Activated CD4-positive, alpha-beta memory T cell treated with anti-CD3 and anti-CD28 coated beads, Interleukin-2, amount 10 ng/mL, durations not matched to agents 7 days and 5 days (primary cell): ENCODE results near the gene HPCAL1. TPM values are rescaled to one million over a fixed set of nuclear protein-coding genes. Genes with fewer than 3 reads are reported as not detected.

Experiments
- CTCF ChIA-PET: fragments of 350-600 bp; sonication (Branson Sonifier 250); formaldehyde crosslinking; loops from one replicate; lab custom pipeline; 2021; ENCODE audit warnings: antibody characterized with exemption, inconsistent platforms; lab: Charles Lee
- POLR2A ChIA-PET: fragments of 350-600 bp; sonication (Branson Sonifier 250); formaldehyde crosslinking; loops from one replicate; lab custom pipeline; 2021; ENCODE audit warnings: antibody characterized with exemption; lab: Charles Lee
- DNase-seq: peaks from one replicate; pipeline ENCODE4 v3.0.0-alpha.2; 2020
- H3K27ac Mint-ChIP-seq: one replicate; pipeline ENCODE4 v1.8.0; 2021; ENCODE audit warnings: mild to moderate bottlenecking, mixed read lengths
- H3K27me3 Mint-ChIP-seq: one replicate; pipeline ENCODE4 v1.8.0; 2021; ENCODE audit warnings: mixed read lengths
- H3K36me3 Mint-ChIP-seq: one replicate; pipeline ENCODE4 v1.8.0; 2021; ENCODE audit warnings: low read depth, mixed read lengths
- H3K4me1 Mint-ChIP-seq: one replicate; pipeline ENCODE4 v1.8.0; 2021; ENCODE audit warnings: mixed read lengths
- H3K4me3 Mint-ChIP-seq: one replicate; pipeline ENCODE4 v1.8.0; 2021; ENCODE audit warnings: mild to moderate bottlenecking, mixed read lengths
- H3K9me3 Mint-ChIP-seq: one replicate; pipeline ENCODE4 v1.8.0; 2021; ENCODE audit warnings: mixed read lengths
- total RNA-seq, 2 experiments: library from RNA; stranded (reverse); gene quantifications; one replicate each; pipeline ENCODE4 v1.2.3, GENCODE V29; 2021

Gene HPCAL1
- total RNA-seq, 2 experiments from 2014 or later: 70.0 to 71.4 TPM

DNA sequence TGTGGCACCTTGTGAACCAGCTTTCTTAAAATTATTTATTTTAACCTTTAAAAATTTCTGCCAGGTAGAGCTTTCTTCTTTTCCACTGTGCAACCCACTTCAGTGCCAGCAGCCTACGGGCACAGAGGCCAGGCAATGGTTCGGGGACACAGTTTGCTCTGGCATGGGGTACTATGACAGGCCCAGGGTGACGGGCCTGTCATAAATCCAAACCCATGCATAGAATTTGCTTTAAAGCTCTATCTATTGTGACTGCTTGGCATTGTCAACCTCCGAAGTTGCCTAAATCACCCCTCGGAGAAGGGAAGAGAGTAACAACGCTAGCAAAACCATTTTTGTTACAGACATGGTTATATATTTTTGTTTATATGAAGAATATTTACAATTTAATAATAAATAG, 143.9 kb downstream of the HPCAL1 start:
- POLR2A ChIA-PET: interaction anchor here (0.8 to 5.5 kb wide), 21 partner anchors 7 to 321 kb away, joined by 3 to 58 read pairs (median 5); partner anchors contain the start of genes HPCAL1, NOL10 and RRM2
- Mint-ChIP-seq H3K4me3 (peak overlapping the region; percentile 69), H3K27ac (no peak overlapping the region), H3K9me3 (no peaks in the 10 kb centered on the region), H3K4me1 (peaks cover 61% of the 10 kb centered on the region), H3K27me3 (no peaks in the 10 kb centered on the region), H3K36me3 (peaks cover 36% of the 10 kb centered on the region)
- no peak for DNase-seq
- CTCF ChIA-PET: interaction anchor here (0.8 to 4.6 kb wide), 9 partner anchors 11 to 374 kb away, joined by 3 to 38 read pairs (median 6); no protein-coding TSS in a partner anchor

DNA sequence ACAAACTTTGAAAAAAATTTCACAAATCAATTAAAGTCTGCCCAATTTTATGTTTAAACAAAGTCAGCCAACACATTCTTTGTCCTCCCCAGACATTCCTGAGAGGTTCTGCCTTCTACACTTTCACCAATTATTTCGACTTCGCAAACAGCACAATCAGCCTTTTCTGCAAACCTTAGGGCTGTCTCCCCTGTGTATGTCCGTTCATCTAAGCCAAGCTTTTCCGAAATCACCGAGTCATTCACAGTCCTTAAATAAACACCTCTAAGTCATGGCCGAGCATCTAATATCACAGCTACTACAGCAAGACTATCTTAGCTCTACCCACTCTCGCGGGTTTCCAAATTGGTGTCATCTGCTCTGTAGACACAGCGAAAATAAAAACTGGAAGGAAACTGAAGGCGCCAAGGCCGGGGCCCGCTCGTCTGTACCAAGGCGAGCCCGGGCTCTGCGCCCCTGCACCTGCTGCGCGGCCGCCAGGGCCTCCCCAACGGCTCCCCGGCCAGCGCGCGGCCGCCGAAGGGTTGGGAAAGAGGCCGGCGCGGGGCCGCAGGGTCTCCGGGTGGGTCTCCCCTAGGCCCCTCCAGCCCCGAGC, 144.7 kb downstream of the HPCAL1 start:
- H3K4me3 Mint-ChIP-seq: peak overlapping the region; percentile 85
- no peaks in the 10 kb centered on the region for H3K27me3 Mint-ChIP-seq
- H3K9me3 Mint-ChIP-seq: no peaks in the 10 kb centered on the region
- H3K36me3 Mint-ChIP-seq: peaks cover 28% of the 10 kb centered on the region
- CTCF ChIA-PET: interaction anchor here (0.7 to 4.6 kb wide), 15 partner anchors 12 to 375 kb away, joined by 3 to 38 read pairs (median 6); partner anchors contain the start of gene HPCAL1
- DNase-seq: no peak
- POLR2A ChIA-PET: interaction anchor here (0.6 to 5.5 kb wide), 33 partner anchors 8 to 892 kb away, joined by 3 to 58 read pairs (median 6); partner anchors contain the start of genes ADAM17, HPCAL1, NOL10 and RRM2
- H3K27ac Mint-ChIP-seq: peak overlapping the region; percentile 82
- H3K4me1 Mint-ChIP-seq: peaks cover 56% of the 10 kb centered on the region

DNA sequence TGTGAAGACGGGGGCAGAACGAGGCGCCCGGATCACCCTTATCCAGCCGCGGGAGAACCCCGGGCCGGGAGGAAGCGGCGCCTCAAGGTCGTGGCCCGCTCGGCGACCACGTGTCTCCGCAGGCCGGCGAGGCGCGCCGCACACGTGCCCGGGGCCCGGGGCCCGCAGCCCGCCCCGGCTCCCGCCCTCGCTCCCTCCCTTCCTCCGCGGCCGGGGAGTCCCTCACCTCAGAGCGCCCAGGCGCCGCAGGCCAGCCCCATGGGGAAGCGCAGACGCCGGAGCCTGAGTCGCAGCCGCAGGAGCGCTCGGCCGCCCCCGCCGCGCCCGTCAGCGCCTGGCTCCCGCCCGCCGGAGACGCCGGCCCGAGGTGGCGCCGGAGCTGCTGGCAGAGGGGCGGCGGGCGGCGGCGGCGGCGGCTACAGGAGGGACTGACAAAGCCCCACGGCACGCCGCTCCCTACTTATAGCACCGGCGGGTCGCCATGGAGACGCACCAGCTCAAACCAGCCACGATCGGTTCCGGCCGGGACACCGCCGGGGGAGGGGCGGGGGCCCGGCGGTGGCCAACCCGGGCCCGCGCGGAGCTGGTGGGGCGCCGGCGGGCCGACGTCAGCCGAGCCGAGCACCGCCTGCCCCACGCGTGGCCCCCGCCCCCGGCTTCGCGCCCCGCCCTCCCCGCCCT, 145.3 kb downstream of the HPCAL1 start, which contains the start of gene ODC1:
TSS of gene ODC1 (minus strand) at position 433 of the 681 bp plus-strand sequence. CDS start 3,295 bp downstream, outside the sequence.
- CTCF ChIA-PET: interaction anchor here (0.7 to 4.6 kb wide), 13 partner anchors 13 to 376 kb away, joined by 3 to 38 read pairs (median 6); partner anchors contain the start of gene HPCAL1
- peaks cover 55% of the 10 kb centered on the region for H3K4me1 Mint-ChIP-seq
- DNase-seq: peak; percentile 96
- H3K27me3 Mint-ChIP-seq: no peaks in the 10 kb centered on the region
- no peaks in the 10 kb centered on the region for H3K9me3 Mint-ChIP-seq
- peak within 1 kb of the TSS; percentile 85 for H3K4me3 Mint-ChIP-seq
- H3K36me3 Mint-ChIP-seq: peaks cover 23% of the 10 kb centered on the region
- H3K27ac Mint-ChIP-seq: peak within 1 kb of the TSS; percentile 82
- POLR2A ChIA-PET: interaction anchor here (0.7 to 5.5 kb wide), 36 partner anchors 8 to 974 kb away, joined by 3 to 58 read pairs (median 5); partner anchors contain the start of genes ADAM17, HPCAL1, NOL10 and RRM2

DNA sequence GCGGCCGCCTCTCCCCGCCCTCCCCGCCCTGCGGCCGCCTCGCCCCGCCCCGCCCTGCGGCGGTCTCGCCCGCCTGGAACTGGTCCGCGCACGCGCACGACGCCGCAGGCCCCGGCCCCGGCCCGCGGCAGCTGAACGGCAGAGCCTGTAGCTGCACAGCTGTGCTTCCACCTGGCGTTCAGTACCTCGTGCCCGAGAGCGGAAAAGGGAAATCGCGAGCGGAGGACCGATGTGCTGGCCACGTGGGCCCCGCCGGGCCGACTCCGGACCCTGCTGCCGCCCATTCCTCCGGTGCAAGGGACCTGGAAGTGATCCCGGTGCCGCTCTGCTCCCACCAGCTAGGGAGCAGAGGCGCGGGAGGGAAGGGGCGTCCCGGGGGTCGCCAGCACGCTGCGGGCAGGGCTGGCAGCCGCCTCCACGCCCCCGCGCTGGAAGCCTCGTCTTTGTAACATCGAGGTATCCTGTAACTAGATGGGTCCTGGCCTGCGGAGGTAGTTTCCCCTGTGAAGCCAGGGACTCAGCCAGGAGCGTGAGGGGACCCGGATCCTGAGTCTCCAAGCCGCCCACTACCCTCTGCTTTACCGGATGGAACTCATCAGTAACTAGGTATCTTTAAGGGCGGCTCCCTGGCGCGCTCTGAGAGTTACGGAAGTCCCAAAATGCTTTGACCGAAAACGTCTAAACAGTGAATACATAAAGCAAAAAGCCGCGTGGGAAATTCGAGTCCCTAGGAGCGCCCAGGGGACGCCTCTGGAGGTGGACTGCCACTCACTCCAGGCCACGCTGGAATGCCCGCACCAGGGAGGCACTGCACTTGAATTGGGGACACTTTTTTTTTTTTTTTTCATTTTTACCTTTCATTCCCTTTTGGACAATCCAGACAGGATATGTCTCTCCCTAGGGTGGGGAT, 146.1 kb downstream of the HPCAL1 start:
- POLR2A ChIA-PET: interaction anchor here (0.7 to 5.5 kb wide), 31 partner anchors 9 to 975 kb away, joined by 3 to 58 read pairs (median 5); partner anchors contain the start of genes ADAM17, HPCAL1, NOL10 and RRM2
- Mint-ChIP-seq H3K4me1 (peaks cover 52% of the 10 kb centered on the region), H3K27ac (peak overlapping the region; percentile 82), H3K27me3 (no peaks in the 10 kb centered on the region), H3K4me3 (peak overlapping the region; percentile 78), H3K9me3 (no peaks in the 10 kb centered on the region), H3K36me3 (peaks cover 16% of the 10 kb centered on the region)
- CTCF ChIA-PET: interaction anchor here (1.0 to 4.6 kb wide), 11 partner anchors 11 to 324 kb away, joined by 3 to 38 read pairs (median 6); no protein-coding TSS in a partner anchor
- DNase-seq: peak; percentile 94

DNA sequence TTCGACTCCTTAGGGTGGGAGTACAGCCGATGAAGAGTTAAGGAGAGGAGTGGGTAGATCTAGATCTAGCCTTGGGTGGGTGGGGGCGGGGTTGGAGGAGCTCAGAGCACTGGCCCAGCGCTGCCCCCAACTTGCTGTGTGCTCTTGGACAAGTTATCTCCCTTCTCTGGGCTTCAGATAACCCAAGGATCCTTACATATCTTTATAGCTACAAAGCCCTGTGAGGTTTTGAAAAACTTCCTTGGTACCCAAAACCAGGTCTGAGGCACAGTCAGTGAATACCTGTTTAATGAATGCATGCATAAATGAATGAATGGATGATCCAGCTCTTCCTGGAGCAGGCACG, 146.8 kb downstream of the HPCAL1 start:
- CTCF ChIA-PET: interaction anchor here (1.1 to 1.9 kb wide), 3 partner anchors 10 to 41 kb away, joined by 3 to 9 read pairs (median 5); no protein-coding TSS in a partner anchor
- Mint-ChIP-seq H3K27ac (peak overlapping the region; percentile 82), H3K36me3 (peaks cover 9% of the 10 kb centered on the region), H3K4me3 (peak overlapping the region; percentile 78), H3K9me3 (no peaks in the 10 kb centered on the region), H3K27me3 (no peaks in the 10 kb centered on the region), H3K4me1 (peaks cover 46% of the 10 kb centered on the region)
- no peak for DNase-seq
- POLR2A ChIA-PET: interaction anchor here (1.2 to 5.5 kb wide), 6 partner anchors 10 to 976 kb away, joined by 3 to 40 read pairs (median 18); partner anchors contain the start of gene HPCAL1

DNA sequence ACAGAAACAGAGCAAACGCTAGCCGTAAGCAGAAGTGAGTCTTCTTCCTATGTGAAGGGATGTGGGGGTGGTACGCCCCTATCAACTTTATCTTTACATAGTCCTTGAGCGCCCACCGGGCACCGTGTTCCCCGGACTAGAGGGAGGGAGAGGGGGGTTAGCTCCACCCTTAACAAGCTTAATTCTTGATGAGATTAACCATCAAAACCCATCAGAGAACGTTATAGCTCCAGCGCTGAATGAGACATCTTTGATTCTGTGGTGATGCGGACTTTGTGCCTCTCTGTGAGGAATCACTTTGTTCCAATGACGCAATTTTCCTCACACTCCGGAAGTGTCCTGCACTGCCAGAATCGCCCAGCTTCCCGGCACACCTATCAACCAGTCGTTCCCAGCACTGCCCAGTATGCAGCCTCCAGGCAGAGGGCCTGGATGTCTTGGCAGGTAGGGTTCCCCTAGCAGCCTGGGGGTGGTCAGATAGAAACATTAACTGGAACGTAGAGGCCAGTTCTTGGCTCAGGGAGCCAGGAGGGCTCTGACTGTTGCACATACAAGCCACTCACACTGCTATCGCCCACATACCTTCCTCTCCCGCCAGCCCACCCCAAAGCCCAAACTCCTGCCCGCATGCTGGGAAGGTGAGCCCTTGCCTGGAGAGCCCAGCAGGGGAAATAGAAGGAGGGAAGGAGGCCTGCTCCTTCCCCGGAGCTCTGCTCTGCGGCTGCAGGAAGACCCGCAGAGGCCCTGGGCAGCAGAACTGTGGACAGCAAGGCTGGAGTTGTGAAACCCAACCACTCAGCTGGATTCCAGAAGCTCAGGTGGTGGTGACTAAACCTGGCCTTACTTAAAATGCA, 147.4 kb downstream of the HPCAL1 start:
- no peak for DNase-seq
- H3K4me3 Mint-ChIP-seq: peak overlapping the region; percentile 78
- H3K9me3 Mint-ChIP-seq: no peaks in the 10 kb centered on the region
- no peak overlapping the region for H3K27ac Mint-ChIP-seq
- CTCF ChIA-PET: interaction anchor here (1.0 to 1.9 kb wide), 4 partner anchors 9 to 235 kb away, joined by 3 to 9 read pairs (median 4); no protein-coding TSS in a partner anchor
- POLR2A ChIA-PET: interaction anchor here (1.2 to 5.5 kb wide), 3 partner anchors 147 to 239 kb away, joined by 4 to 40 read pairs (median 33); partner anchors contain the start of gene HPCAL1
- no peaks in the 10 kb centered on the region for H3K27me3 Mint-ChIP-seq
- H3K4me1 Mint-ChIP-seq: peaks cover 40% of the 10 kb centered on the region
- peaks cover 3% of the 10 kb centered on the region for H3K36me3 Mint-ChIP-seq

DNA sequence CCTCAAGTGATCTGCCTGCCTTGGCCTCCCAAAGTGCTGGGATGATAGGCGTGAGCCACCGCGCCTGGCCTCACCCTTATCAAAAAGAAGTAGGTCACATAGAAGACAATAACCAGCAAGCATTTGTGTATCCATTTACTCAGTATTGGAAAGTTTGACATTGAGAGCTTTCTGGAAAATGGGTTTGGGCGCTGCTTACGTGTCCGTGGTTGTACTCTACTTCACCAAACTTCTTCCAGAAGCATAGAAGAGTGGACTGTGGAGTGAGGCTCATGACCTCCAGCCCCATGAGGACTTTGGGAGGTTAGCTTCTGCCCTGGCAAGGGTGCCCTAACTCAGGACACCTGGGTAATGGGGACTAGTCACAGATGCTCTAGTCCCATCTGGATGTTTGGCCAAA, 149.1 kb downstream of the HPCAL1 start:
- Mint-ChIP-seq H3K27ac (no peak overlapping the region), H3K4me3 (no peak overlapping the region), H3K27me3 (no peaks in the 10 kb centered on the region), H3K36me3 (peaks cover 3% of the 10 kb centered on the region), H3K4me1 (peaks cover 25% of the 10 kb centered on the region), H3K9me3 (no peaks in the 10 kb centered on the region)
- CTCF ChIA-PET: interaction anchor here (0.7 kb wide), 1 partner anchor 13 kb away, joined by 3 read pairs; no protein-coding TSS in a partner anchor
- POLR2A ChIA-PET: no interaction called here
- no peak for DNase-seq

DNA sequence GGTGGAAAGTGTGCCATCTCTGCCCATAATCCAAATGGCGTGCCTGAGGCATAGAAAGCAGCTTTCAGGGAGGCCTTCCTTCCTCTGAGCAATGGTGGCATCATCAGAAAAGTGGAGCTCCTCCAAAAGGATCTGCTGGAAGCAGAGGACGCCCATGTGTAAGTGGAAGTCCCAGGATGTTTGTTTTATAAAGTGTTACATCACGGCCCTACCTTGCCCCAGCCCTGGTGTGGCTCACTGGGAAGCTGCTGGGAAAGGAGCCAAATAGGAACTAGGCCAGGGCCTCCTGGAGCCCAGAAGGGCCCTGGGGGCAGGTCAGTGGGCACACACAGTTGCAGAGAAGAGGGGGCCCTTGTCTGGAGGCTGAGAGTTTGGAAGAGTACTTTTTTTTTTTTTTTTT, 149.6 kb downstream of the HPCAL1 start:
- no peak overlapping the region for H3K4me3 Mint-ChIP-seq
- no peaks in the 10 kb centered on the region for H3K27me3 Mint-ChIP-seq
- H3K4me1 Mint-ChIP-seq: peaks cover 21% of the 10 kb centered on the region
- no peak overlapping the region for H3K27ac Mint-ChIP-seq
- H3K36me3 Mint-ChIP-seq: peaks cover 2% of the 10 kb centered on the region
- ChIA-PET CTCF (interaction anchor here (0.7 kb wide), 2 partner anchors 10 to 14 kb away, joined by 3 read pairs; no protein-coding TSS in a partner anchor), POLR2A (no interaction called here)
- H3K9me3 Mint-ChIP-seq: no peaks in the 10 kb centered on the region
- no peak for DNase-seq

DNA sequence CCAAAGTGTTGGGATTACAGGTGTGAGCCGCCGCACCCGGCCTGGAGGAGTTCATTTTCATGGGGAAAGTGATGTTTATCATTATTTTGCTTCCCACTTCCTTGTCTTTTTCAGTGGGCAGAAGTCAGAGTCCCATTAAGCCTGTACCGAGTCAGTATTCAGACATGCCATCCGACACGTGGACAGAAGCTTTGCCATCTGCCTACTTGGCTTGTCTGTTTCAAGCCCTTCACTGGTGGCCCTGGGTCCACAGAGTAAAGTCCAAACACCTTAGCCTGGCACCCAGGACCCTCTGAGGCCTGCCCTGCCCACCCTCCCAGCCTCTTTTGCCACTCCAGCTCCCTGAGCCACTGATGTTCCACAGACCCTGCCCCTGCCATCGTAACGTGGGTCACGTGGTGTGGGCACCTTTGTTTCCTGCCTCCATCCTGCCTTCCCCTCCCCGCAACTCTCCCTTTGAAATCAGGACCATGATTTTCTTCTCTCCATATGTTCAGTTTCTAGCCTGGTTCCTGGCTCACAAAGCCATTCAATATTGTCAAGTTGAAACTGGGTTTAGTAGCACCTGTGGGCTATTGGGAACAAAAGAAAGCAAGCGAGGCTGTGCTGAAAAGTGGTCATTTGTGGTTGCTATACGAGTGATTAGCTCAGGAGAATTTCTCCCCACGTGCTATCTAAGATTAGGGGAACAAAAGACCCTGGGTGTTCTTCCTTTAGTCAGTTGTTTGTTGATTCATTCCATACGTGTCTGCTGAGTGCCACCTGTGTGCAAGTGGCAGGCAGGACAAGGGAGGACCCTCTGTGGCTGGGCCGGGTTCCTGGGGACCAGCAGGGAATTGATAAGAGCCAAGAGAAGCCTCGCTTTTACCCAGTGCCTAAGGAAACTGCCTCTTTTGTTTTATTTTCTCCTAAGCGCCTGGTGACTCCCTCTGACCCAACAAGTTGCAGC, 150.5 kb downstream of the HPCAL1 start:
- Mint-ChIP-seq H3K27ac (no peak overlapping the region), H3K36me3 (no peaks in the 10 kb centered on the region), H3K4me3 (no peak overlapping the region), H3K4me1 (peaks cover 19% of the 10 kb centered on the region), H3K27me3 (peaks cover 6% of the 10 kb centered on the region), H3K9me3 (no peaks in the 10 kb centered on the region)
- DNase-seq: no peak
- CTCF ChIA-PET: interaction anchor here (0.7 kb wide), 1 partner anchor 9 kb away, joined by 3 read pairs; no protein-coding TSS in a partner anchor
- POLR2A ChIA-PET: interaction anchor here (0.6 kb wide), 1 partner anchor 18 kb away, joined by 3 read pairs; no protein-coding TSS in a partner anchor

DNA sequence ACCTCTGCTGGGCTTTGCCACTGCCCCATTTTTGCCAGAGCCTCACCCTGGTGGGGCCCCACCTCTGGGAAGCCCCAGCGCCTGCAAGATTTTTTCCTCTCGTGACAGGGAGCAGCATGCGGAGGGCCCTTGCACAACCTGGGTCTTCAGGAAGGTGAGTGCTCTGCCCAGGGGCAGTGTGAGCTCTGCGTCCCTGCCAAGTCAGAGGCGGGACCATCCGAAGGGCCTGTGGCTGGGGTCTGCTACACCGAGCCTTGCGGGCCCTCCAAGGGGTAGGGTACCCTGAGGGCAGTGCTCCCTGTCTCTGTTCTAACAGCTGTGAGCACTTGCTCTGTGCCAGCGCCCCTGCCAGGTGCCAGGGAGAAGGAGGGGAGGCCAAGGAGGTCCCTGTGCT, 151.2 kb downstream of the HPCAL1 start:
- no peaks in the 10 kb centered on the region for H3K36me3 Mint-ChIP-seq
- H3K27ac Mint-ChIP-seq: no peak overlapping the region
- ChIA-PET CTCF (no interaction called here), POLR2A (no interaction called here)
- no peaks in the 10 kb centered on the region for H3K9me3 Mint-ChIP-seq
- no peak overlapping the region for H3K4me3 Mint-ChIP-seq
- no peak for DNase-seq
- peaks cover 19% of the 10 kb centered on the region for H3K4me1 Mint-ChIP-seq
- H3K27me3 Mint-ChIP-seq: peaks cover 12% of the 10 kb centered on the region
